GM12801 (cell line): ENCODE results near the gene SLC25A10.

Source experiments
- CTCF ChIP-seq: IDR thresholded peaks from one replicate; pipeline ENCODE4 v1.5.1; 2011; ENCODE audit warnings: control low read depth; ENCODE audit not compliant: insufficient read length; ENCODE audit errors: extremely low read depth

The SLC25A10 gene

GRCh38 chr17:81703747-81704654 is 8.1 kb upstream of the SLC25A10 start:
- no peak for TF ChIP-seq CTCF

GRCh38 chr17:81705518-81706231 is 6.4 kb upstream of the SLC25A10 start:
- TF ChIP-seq CTCF = no peak

- no peak for TF ChIP-seq CTCF
Measured at GRCh38 chr17:81706232-81706611, 5.9 kb upstream of the SLC25A10 start.

GRCh38 chr17:81706757-81707624 is 5.1 kb upstream of the SLC25A10 start:
- TF ChIP-seq CTCF = no peak

- TF ChIP-seq CTCF = no peak
Measured at GRCh38 chr17:81707725-81708646, 4.1 kb upstream of the SLC25A10 start.

GRCh38 chr17:81708739-81709185 is 3.3 kb upstream of the SLC25A10 start:
- no peak for TF ChIP-seq CTCF
